ENCODE results near the gene TBC1D1. TPM values are rescaled to one million over a fixed set of nuclear protein-coding genes. Genes with fewer than 3 reads are reported as not detected.
A peak's percentile ranks its signal among the peaks of the same experiment; 100 is the strongest.

TBC1D1 gene
- total and polyA plus RNA-seq, 8 donors = 53.3 to 78.9 (median 71.1) TPM

DNA sequence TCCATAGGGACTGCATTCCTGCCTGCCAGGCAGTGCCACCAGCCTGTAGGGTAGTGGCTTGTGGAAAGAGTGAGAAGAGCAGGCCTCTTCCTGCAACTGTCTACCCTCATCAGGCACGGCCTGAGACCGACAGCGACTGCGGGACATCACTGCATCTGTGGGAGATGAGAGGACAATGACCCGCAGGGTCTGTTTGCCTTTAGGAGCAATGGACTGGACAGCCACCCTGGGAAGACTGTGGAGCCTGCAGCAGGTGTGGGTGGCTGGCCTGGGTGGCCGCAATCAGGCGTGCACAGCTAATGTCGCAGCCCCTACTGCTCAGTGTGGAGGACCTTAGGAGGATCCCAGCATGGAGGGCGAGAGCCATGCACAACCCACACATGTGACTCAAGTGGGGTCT is 297.3 kb downstream of the TBC1D1 start:
- no peak overlapping the region for H3K4me3 ChIP-seq
- DNase-seq (no peak), ATAC-seq (no peak)
- TF ChIP-seq, protein P1, sequence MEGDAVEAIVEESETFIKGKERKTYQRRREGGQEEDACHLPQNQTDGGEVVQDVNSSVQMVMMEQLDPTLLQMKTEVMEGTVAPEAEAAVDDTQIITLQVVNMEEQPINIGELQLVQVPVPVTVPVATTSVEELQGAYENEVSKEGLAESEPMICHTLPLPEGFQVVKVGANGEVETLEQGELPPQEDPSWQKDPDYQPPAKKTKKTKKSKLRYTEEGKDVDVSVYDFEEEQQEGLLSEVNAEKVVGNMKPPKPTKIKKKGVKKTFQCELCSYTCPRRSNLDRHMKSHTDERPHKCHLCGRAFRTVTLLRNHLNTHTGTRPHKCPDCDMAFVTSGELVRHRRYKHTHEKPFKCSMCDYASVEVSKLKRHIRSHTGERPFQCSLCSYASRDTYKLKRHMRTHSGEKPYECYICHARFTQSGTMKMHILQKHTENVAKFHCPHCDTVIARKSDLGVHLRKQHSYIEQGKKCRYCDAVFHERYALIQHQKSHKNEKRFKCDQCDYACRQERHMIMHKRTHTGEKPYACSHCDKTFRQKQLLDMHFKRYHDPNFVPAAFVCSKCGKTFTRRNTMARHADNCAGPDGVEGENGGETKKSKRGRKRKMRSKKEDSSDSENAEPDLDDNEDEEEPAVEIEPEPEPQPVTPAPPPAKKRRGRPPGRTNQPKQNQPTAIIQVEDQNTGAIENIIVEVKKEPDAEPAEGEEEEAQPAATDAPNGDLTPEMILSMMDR (IDR thresholded peaks at IDR 0.05) = no peak
- H3K36me3 ChIP-seq = no peaks in the 10 kb centered on the region
- no peaks in the 10 kb centered on the region for H3K9me3 ChIP-seq
- intact Hi-C loops (cut with DNase I) = no loop called here
- H3K27ac ChIP-seq = no peak overlapping the region
- peaks cover 0 to 27% of the 10 kb centered on the region in 2 donors for H3K4me1 ChIP-seq
- no peaks in the 10 kb centered on the region for H3K27me3 ChIP-seq

DNA sequence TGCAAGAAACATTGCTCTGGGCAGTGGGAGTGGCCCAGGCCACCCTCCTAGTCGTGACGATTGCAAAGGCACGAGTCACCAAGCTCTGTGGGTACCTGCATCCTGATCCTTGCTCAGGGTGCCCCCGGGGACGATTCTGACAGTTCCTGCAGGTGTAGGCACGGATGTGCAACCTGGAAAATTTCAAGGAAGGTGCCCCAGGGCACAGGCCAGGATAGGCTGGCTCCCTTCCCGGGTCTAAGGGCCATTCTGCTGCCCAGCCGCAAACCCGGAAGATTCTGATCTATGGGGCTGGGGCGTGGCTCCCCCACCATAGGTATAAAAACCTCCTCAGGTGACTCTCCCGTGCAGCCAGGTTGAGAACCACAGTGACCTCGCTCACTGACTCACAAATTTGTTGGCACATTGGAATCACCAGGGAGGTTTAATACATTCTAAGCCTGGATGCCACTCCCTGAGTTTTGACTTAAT is 297.8 kb downstream of the TBC1D1 start:
- TF ChIP-seq, protein P1 (IDR thresholded peaks at IDR 0.05) = no peak
- Histone ChIP-seq H3K4me3 (no peak overlapping the region), H3K4me1 (peaks cover 0 to 32% of the 10 kb centered on the region in 2 donors), H3K27ac (no peak overlapping the region), H3K27me3 (no peaks in the 10 kb centered on the region), H3K36me3 (no peaks in the 10 kb centered on the region), H3K9me3 (no peaks in the 10 kb centered on the region)
- ATAC-seq (peak; percentile 44), DNase-seq (no peak)
- intact Hi-C loops (cut with DNase I) = no loop called here

Other genes starting within 250 kb of the TBC1D1 start
- gene RELL1, start 204.7 kb upstream of the TBC1D1 start, total RNA-seq = 10 to 100 TPM; 31.0 to 35.6 TPM
- gene RELL1, start 204.7 kb upstream of the TBC1D1 start, polyA plus RNA-seq (ENCODE audit: insufficient read length in 6 of 6) = 10 to 100 TPM; 10.1 to 12.1 (median 10.6) TPM
- gene PGM2, start 64.4 kb upstream of the TBC1D1 start, total RNA-seq = 10 to 100 TPM; 23.0 to 27.9 TPM
- gene PGM2, start 64.4 kb upstream of the TBC1D1 start, polyA plus RNA-seq (ENCODE audit: insufficient read length in 6 of 6) = 10 to 100 TPM; 23.7 to 30.2 (median 27.2) TPM
- under 1 TPM in 1 of 2 donors, not detected in 1; 0.58 TPM for gene PTTG2, start 69.3 kb downstream of the TBC1D1 start, total RNA-seq
- gene PTTG2, start 69.3 kb downstream of the TBC1D1 start, polyA plus RNA-seq (ENCODE audit: insufficient read length in 6 of 6) = not detected

Measured in left lung (tissue), 10 donors.